PC-3 (cell line): ENCODE data around the gene CACNA1E. TPM values are rescaled to one million over a fixed set of nuclear protein-coding genes. Genes with fewer than 3 reads are reported as not detected.

Experiments used
- ATAC-seq: fragments of 200-7000 bp; cut with Tn5 transposase; 2 replicates; pipeline ENCODE4 v1.9.1; 2020; ENCODE audit warnings: mild to moderate bottlenecking, moderate library complexity
- BruUV-seq: library from RNA; stranded (reverse); fragments of 400-500 nt; replicated peaks from 2 replicates; lab custom pipeline; 2021; lab: Mats Ljungman, UMichigan
- CTCF ChIA-PET: fragments of 300-600 bp; sonication (Branson Sonifier 250); formaldehyde crosslinking; loops from one replicate; lab custom pipeline; 2022; ENCODE audit warnings: antibody characterized with exemption; lab: Charles Lee
- POLR2A ChIA-PET: fragments of 300-600 bp; sonication (Branson Sonifier 250); formaldehyde crosslinking; loops from one replicate; lab custom pipeline; 2022; ENCODE audit warnings: antibody characterized with exemption; ENCODE audit not compliant: unreplicated experiment; lab: Charles Lee
- DNase-seq: peaks from one replicate; pipeline ENCODE4 v3.0.0-alpha.2; 2015
- H2AFZ ChIP-seq: fragments of 300-600 bp; sonication (generic); 2 replicates; pipeline ENCODE4 v1.6.0; 2016; ENCODE audit warnings: antibody characterized with exemption, low read length
- H3F3A ChIP-seq: fragments of 300-600 bp; sonication (generic); one replicate; pipeline ENCODE4 v1.6.0; 2017; ENCODE audit warnings: antibody characterized with exemption, low read length, control low read depth, mild to moderate bottlenecking; ENCODE audit not compliant: unreplicated experiment
- H3K27ac ChIP-seq: fragments of 300-600 bp; sonication (generic); 2 replicates; pipeline ENCODE4 v1.5.1; 2016; ENCODE audit warnings: mild to moderate bottlenecking, low read length
- H3K27me3 ChIP-seq: fragments of 300-600 bp; sonication (generic); 2 replicates; pipeline ENCODE4 v1.6.1; 2016; ENCODE audit warnings: low read length, mixed read lengths
- H3K36me3 ChIP-seq: fragments of 300-600 bp; sonication (generic); 2 replicates; pipeline ENCODE4 v1.6.1; 2016; ENCODE audit warnings: low read depth, mixed run types, low read length, mixed read lengths
- H3K4me1 ChIP-seq: fragments of 300-600 bp; sonication (generic); 2 replicates; pipeline ENCODE4 v1.5.1; 2016; ENCODE audit warnings: low read length; ENCODE audit not compliant: insufficient read depth
- H3K4me2 ChIP-seq: fragments of 300-600 bp; sonication (generic); 2 replicates; pipeline ENCODE4 v1.6.0; 2016; ENCODE audit warnings: low read length
- H3K4me3 ChIP-seq: fragments of 300-600 bp; sonication (generic); 2 replicates; pipeline ENCODE4 v1.5.1; 2016; ENCODE audit warnings: mild to moderate bottlenecking, low read length, mixed read lengths
- H3K79me2 ChIP-seq: fragments of 300-600 bp; sonication (generic); 2 replicates; pipeline ENCODE4 v1.6.1; 2017; ENCODE audit warnings: low read length, mixed read lengths
- H3K9ac ChIP-seq: fragments of 300-600 bp; sonication (generic); 2 replicates; pipeline ENCODE4 v1.6.0; 2016; ENCODE audit warnings: mild to moderate bottlenecking, low read length
- H3K9me2 ChIP-seq: fragments of 300-600 bp; sonication (generic); replicated peaks from 2 replicates; pipeline ENCODE4 v1.6.1; 2016; ENCODE audit warnings: mixed run types, low read length, mixed read lengths
- H3K9me3 ChIP-seq: fragments of 300-600 bp; sonication (generic); 2 replicates; pipeline ENCODE4 v1.6.1; 2016; ENCODE audit warnings: low read length, mixed read lengths
- H4K20me1 ChIP-seq: fragments of 300-600 bp; sonication (generic); 2 replicates; pipeline ENCODE4 v1.6.1; 2016; ENCODE audit warnings: low read length, mixed read lengths
- EZH2 ChIP-seq: fragments of 300-600 bp; sonication (generic); IDR thresholded peaks from one replicate; pipeline ENCODE4 v1.6.1; 2017; ENCODE audit warnings: antibody characterized with exemption, mild to moderate bottlenecking, low read length; ENCODE audit not compliant: unreplicated experiment
- EZH2phosphoT487 ChIP-seq: fragments of 300-600 bp; sonication (generic); IDR thresholded peaks from 2 replicates; pipeline ENCODE4 v1.6.1; 2018; ENCODE audit warnings: mild to moderate bottlenecking, antibody characterized with exemption, low read length, borderline replicate concordance
- intact Hi-C: fragments of 100-400 bp; cut with micrococcal nuclease; formaldehyde crosslinking; loops from 2 replicates; pipeline ENCODE4 v1.9.0; 2023
- total RNA-seq: library from RNA; depleted of rRNA; stranded (reverse); fragments of >200 nt; gene quantifications from 2 replicates; pipeline ENCODE4 v1.2.3, GENCODE V29; 2014
- TF ChIP-seq, protein P1 (sequence below): fragments of 300-600 bp; sonication (generic); conservative IDR thresholded peaks from 2 replicates; pipeline ENCODE4 v1.5.1; 2017; ENCODE audit warnings: antibody characterized with exemption, low read depth, mild to moderate bottlenecking, low read length

Gene CACNA1E
- total RNA-seq, 1 experiment from 2014 or later = not detected

DNA sequence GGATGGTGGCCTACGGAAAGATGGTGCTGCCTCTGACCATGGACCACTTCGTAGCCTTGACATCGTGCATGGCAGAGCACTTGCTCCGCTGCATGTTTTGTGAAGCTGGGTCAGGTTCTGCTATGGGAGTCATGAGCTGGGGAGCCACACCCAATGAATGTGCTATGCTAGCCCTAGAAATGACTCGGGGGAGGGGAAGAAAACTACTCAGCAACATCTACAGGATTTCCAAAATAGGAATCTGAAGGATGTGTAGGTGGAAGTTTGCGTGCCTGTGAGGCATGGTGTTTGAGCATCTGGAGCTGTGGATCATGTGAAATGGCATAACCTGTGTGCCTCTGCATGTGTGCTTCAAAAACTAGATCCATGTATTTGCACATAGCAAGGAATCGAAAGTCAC lies 247.3 kb downstream of the CACNA1E start:
- CTCF ChIA-PET = no interaction called here
- intact Hi-C loops = no loop called here

DNA sequence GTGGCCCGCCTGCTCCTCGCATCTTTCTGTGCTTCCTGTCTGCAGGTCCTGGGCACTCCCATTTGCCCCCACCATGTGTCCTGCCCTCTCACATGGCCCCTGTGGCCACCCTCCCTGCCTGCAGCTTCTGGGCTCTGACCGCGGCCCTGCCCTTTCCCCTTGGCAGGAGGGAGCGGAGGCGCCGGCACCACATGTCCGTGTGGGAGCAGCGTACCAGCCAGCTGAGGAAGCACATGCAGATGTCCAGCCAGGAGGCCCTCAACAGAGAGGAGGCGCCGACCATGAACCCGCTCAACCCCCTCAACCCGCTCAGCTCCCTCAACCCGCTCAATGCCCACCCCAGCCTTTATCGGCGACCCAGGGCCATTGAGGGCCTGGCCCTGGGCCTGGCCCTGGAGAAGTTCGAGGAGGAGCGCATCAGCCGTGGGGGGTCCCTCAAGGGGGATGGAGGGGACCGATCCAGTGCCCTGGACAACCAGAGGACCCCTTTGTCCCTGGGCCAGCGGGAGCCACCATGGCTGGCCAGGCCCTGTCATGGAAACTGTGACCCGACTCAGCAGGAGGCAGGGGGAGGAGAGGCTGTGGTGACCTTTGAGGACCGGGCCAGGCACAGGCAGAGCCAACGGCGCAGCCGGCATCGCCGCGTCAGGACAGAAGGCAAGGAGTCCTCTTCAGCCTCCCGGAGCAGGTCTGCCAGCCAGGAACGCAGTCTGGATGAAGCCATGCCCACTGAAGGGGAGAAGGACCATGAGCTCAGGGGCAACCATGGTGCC lies 249.1 kb downstream of the CACNA1E start:
- H3K4me1 ChIP-seq = no peaks in the 10 kb centered on the region
- no peak overlapping the region for H3K27ac ChIP-seq
- no peaks in the 10 kb centered on the region for H4K20me1 ChIP-seq
- ATAC-seq (no peak), DNase-seq (no peak)
- intact Hi-C loops = no loop called here
- no peaks in the 10 kb centered on the region for H3K9me3 ChIP-seq
- H3K36me3 ChIP-seq = no peaks in the 10 kb centered on the region
- no peak overlapping the region for H2AFZ ChIP-seq
- H3K79me2 ChIP-seq = no peaks in the 10 kb centered on the region
- H3K9ac ChIP-seq = no peak overlapping the region
- H3K4me3 ChIP-seq = no peak overlapping the region
- no peak for TF ChIP-seq EZH2phosphoT487
- TF ChIP-seq, protein P1, sequence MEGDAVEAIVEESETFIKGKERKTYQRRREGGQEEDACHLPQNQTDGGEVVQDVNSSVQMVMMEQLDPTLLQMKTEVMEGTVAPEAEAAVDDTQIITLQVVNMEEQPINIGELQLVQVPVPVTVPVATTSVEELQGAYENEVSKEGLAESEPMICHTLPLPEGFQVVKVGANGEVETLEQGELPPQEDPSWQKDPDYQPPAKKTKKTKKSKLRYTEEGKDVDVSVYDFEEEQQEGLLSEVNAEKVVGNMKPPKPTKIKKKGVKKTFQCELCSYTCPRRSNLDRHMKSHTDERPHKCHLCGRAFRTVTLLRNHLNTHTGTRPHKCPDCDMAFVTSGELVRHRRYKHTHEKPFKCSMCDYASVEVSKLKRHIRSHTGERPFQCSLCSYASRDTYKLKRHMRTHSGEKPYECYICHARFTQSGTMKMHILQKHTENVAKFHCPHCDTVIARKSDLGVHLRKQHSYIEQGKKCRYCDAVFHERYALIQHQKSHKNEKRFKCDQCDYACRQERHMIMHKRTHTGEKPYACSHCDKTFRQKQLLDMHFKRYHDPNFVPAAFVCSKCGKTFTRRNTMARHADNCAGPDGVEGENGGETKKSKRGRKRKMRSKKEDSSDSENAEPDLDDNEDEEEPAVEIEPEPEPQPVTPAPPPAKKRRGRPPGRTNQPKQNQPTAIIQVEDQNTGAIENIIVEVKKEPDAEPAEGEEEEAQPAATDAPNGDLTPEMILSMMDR = no peak
- TF ChIP-seq EZH2 = no peak
- CTCF ChIA-PET = no interaction called here
- H3K9me2 ChIP-seq = no peaks in the 10 kb centered on the region
- H3K4me2 ChIP-seq = no peak overlapping the region
- H3F3A ChIP-seq = no peaks in the 10 kb centered on the region
- POLR2A ChIA-PET = no interaction called here
- no TSS peak for BruUV-seq
- H3K27me3 ChIP-seq = no peaks in the 10 kb centered on the region

More for the DNA sequence above, 247.3 kb downstream of the CACNA1E start:
- ATAC-seq (no peak), DNase-seq (no peak)
- Histone ChIP-seq H4K20me1 (no peaks in the 10 kb centered on the region), H3K36me3 (no peaks in the 10 kb centered on the region), H3K4me3 (no peak overlapping the region), H2AFZ (no peak overlapping the region), H3K9me3 (no peaks in the 10 kb centered on the region), H3K27me3 (no peaks in the 10 kb centered on the region), H3F3A (no peaks in the 10 kb centered on the region), H3K79me2 (no peaks in the 10 kb centered on the region), H3K9me2 (no peaks in the 10 kb centered on the region), H3K27ac (no peak overlapping the region), H3K4me2 (no peak overlapping the region), H3K4me1 (no peaks in the 10 kb centered on the region), H3K9ac (no peak overlapping the region)
- no TSS peak for BruUV-seq
- TF ChIP-seq, protein P1 = no peak
- TF ChIP-seq EZH2 = no peak
- no peak for TF ChIP-seq EZH2phosphoT487
- POLR2A ChIA-PET = no interaction called here

DNA sequence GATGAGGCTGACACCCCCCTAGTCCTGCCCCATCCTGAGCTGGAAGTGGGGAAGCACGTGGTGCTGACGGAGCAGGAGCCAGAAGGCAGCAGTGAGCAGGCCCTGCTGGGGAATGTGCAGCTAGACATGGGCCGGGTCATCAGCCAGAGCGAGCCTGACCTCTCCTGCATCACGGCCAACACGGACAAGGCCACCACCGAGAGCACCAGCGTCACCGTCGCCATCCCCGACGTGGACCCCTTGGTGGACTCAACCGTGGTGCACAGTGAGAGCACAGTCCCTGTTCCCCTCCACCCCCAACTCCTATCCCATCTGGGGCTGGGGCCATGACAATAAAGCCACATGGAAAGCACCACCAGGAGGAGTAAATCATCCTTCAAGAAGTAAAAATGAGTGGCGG lies 250.2 kb downstream of the CACNA1E start:
- no peaks in the 10 kb centered on the region for H3K4me1 ChIP-seq
- POLR2A ChIA-PET = no interaction called here
- no peak for DNase-seq

More for the DNA sequence above, 250.2 kb downstream of the CACNA1E start:
- no peaks in the 10 kb centered on the region for H3F3A ChIP-seq
- BruUV-seq = no TSS peak
- H3K79me2 ChIP-seq = no peaks in the 10 kb centered on the region
- H3K4me2 ChIP-seq = no peak overlapping the region
- CTCF ChIA-PET = no interaction called here
- no peaks in the 10 kb centered on the region for H3K27me3 ChIP-seq
- no peaks in the 10 kb centered on the region for H3K9me3 ChIP-seq
- ATAC-seq = no peak
- H3K9me2 ChIP-seq = no peaks in the 10 kb centered on the region
- H4K20me1 ChIP-seq = no peaks in the 10 kb centered on the region
- no peak overlapping the region for H3K4me3 ChIP-seq
- H3K36me3 ChIP-seq = no peaks in the 10 kb centered on the region
- no peak overlapping the region for H3K27ac ChIP-seq
- TF ChIP-seq EZH2 (no peak), EZH2phosphoT487 (no peak)
- TF ChIP-seq, protein P1 = no peak
- no peak overlapping the region for H2AFZ ChIP-seq
- no peak overlapping the region for H3K9ac ChIP-seq
- intact Hi-C loops = no loop called here
